Stimulated activated memory B cell treated with anti-CD40 and anti-IgM and Interleukin-4, amounts not matched to agents 10 μg/mL and 1 μg/mL and 100 μg/mL, for 72 hours (primary cell): ENCODE measurements around the gene BFSP2.
A peak's percentile ranks its signal among the peaks of the same experiment; 100 is the strongest.

Source experiments
- ATAC-seq: fragments of 150-1000 bp; cut with Tn5 transposase; 2 replicates; pipeline ENCODE4 v1.10.0; 2021
- H3K27ac Mint-ChIP-seq: one replicate; pipeline ENCODE4 v1.8.0; 2022; ENCODE audit warnings: mild to moderate bottlenecking, mixed read lengths
- H3K27me3 Mint-ChIP-seq: one replicate; pipeline ENCODE4 v1.8.0; 2022; ENCODE audit warnings: mixed read lengths
- H3K36me3 Mint-ChIP-seq: one replicate; pipeline ENCODE4 v1.8.0; 2022; ENCODE audit warnings: mixed read lengths
- H3K4me1 Mint-ChIP-seq: one replicate; pipeline ENCODE4 v1.8.0; 2022; ENCODE audit warnings: mixed read lengths
- H3K4me3 Mint-ChIP-seq: one replicate; pipeline ENCODE4 v1.8.0; 2022; ENCODE audit warnings: mild to moderate bottlenecking, moderate library complexity, mixed read lengths
- H3K9me3 Mint-ChIP-seq: one replicate; pipeline ENCODE4 v1.8.0; 2022; ENCODE audit warnings: mixed read lengths

BFSP2 gene

GRCh38 chr3:133452641-133453319, 52.9 kb downstream of the BFSP2 start:
- ATAC-seq = no peak
- Mint-ChIP-seq H3K9me3 (no peaks in the 10 kb centered on the region), H3K27ac (peak overlapping the region; percentile 2), H3K27me3 (no peaks in the 10 kb centered on the region), H3K36me3 (no peaks in the 10 kb centered on the region), H3K4me1 (peaks cover 29% of the 10 kb centered on the region), H3K4me3 (no peak overlapping the region)

GRCh38 chr3:133453383-133453782, 53.5 kb downstream of the BFSP2 start:
- Mint-ChIP-seq H3K4me3 (no peak overlapping the region), H3K27me3 (no peaks in the 10 kb centered on the region), H3K27ac (no peak overlapping the region), H3K36me3 (no peaks in the 10 kb centered on the region), H3K4me1 (peaks cover 23% of the 10 kb centered on the region), H3K9me3 (no peaks in the 10 kb centered on the region)
- no peak for ATAC-seq

- no peak overlapping the region for H3K27ac Mint-ChIP-seq
- H3K4me1 Mint-ChIP-seq = peaks cover 4% of the 10 kb centered on the region
- H3K36me3 Mint-ChIP-seq = no peaks in the 10 kb centered on the region
- H3K9me3 Mint-ChIP-seq = no peaks in the 10 kb centered on the region
- no peak overlapping the region for H3K4me3 Mint-ChIP-seq
- no peak for ATAC-seq
- no peaks in the 10 kb centered on the region for H3K27me3 Mint-ChIP-seq
Measured at GRCh38 chr3:133455281-133455680, 55.4 kb downstream of the BFSP2 start.

- Mint-ChIP-seq H3K4me3 (no peak overlapping the region), H3K9me3 (no peaks in the 10 kb centered on the region), H3K36me3 (no peaks in the 10 kb centered on the region), H3K27me3 (no peaks in the 10 kb centered on the region), H3K27ac (no peak overlapping the region), H3K4me1 (no peaks in the 10 kb centered on the region)
- ATAC-seq = no peak
Measured at GRCh38 chr3:133455960-133456359, 56.1 kb downstream of the BFSP2 start.

GRCh38 chr3:133457025-133457424, 57.2 kb downstream of the BFSP2 start:
- no peaks in the 10 kb centered on the region for H3K27me3 Mint-ChIP-seq
- H3K36me3 Mint-ChIP-seq = no peaks in the 10 kb centered on the region
- H3K27ac Mint-ChIP-seq = no peak overlapping the region
- no peak overlapping the region for H3K4me3 Mint-ChIP-seq
- ATAC-seq = no peak
- H3K4me1 Mint-ChIP-seq = no peaks in the 10 kb centered on the region
- H3K9me3 Mint-ChIP-seq = no peaks in the 10 kb centered on the region

- Mint-ChIP-seq H3K4me1 (peaks cover under 1% of the 10 kb centered on the region), H3K4me3 (no peak overlapping the region), H3K9me3 (no peaks in the 10 kb centered on the region), H3K27me3 (no peaks in the 10 kb centered on the region), H3K27ac (no peak overlapping the region), H3K36me3 (no peaks in the 10 kb centered on the region)
- no peak for ATAC-seq
Measured at GRCh38 chr3:133457465-133458067, 57.7 kb downstream of the BFSP2 start.

- H3K27ac Mint-ChIP-seq = no peak overlapping the region
- no peak for ATAC-seq
- H3K4me3 Mint-ChIP-seq = no peak overlapping the region
- H3K36me3 Mint-ChIP-seq = no peaks in the 10 kb centered on the region
- H3K4me1 Mint-ChIP-seq = peaks cover 17% of the 10 kb centered on the region
- no peaks in the 10 kb centered on the region for H3K9me3 Mint-ChIP-seq
- H3K27me3 Mint-ChIP-seq = no peaks in the 10 kb centered on the region
Measured at GRCh38 chr3:133459400-133459799, 59.5 kb downstream of the BFSP2 start.

- H3K9me3 Mint-ChIP-seq = no peaks in the 10 kb centered on the region
- no peaks in the 10 kb centered on the region for H3K27me3 Mint-ChIP-seq
- H3K4me3 Mint-ChIP-seq = no peak overlapping the region
- ATAC-seq = no peak
- peaks cover 17% of the 10 kb centered on the region for H3K4me1 Mint-ChIP-seq
- H3K36me3 Mint-ChIP-seq = no peaks in the 10 kb centered on the region
- no peak overlapping the region for H3K27ac Mint-ChIP-seq
Measured at GRCh38 chr3:133460809-133461208, 61.0 kb downstream of the BFSP2 start.

GRCh38 chr3:133461291-133461690, 61.4 kb downstream of the BFSP2 start:
- no peak overlapping the region for H3K4me3 Mint-ChIP-seq
- peaks cover 17% of the 10 kb centered on the region for H3K4me1 Mint-ChIP-seq
- ATAC-seq = no peak
- no peaks in the 10 kb centered on the region for H3K36me3 Mint-ChIP-seq
- H3K9me3 Mint-ChIP-seq = no peaks in the 10 kb centered on the region
- no peaks in the 10 kb centered on the region for H3K27me3 Mint-ChIP-seq
- no peak overlapping the region for H3K27ac Mint-ChIP-seq

GRCh38 chr3:133463347-133463860, 63.5 kb downstream of the BFSP2 start:
- Mint-ChIP-seq H3K9me3 (no peaks in the 10 kb centered on the region), H3K36me3 (no peaks in the 10 kb centered on the region), H3K4me3 (no peak overlapping the region), H3K27me3 (no peaks in the 10 kb centered on the region), H3K27ac (peak overlapping the region; percentile 21), H3K4me1 (peaks cover 38% of the 10 kb centered on the region)
- no peak for ATAC-seq

- no peak for ATAC-seq
- Mint-ChIP-seq H3K27me3 (no peaks in the 10 kb centered on the region), H3K27ac (no peak overlapping the region), H3K4me1 (peaks cover 48% of the 10 kb centered on the region), H3K9me3 (no peaks in the 10 kb centered on the region), H3K36me3 (no peaks in the 10 kb centered on the region), H3K4me3 (no peak overlapping the region)
Measured at GRCh38 chr3:133464573-133464972, 64.7 kb downstream of the BFSP2 start.

- ATAC-seq = peak; percentile 66
- H3K27me3 Mint-ChIP-seq = no peaks in the 10 kb centered on the region
- no peaks in the 10 kb centered on the region for H3K36me3 Mint-ChIP-seq
- no peak overlapping the region for H3K4me3 Mint-ChIP-seq
- no peaks in the 10 kb centered on the region for H3K9me3 Mint-ChIP-seq
- H3K27ac Mint-ChIP-seq = peak overlapping the region; percentile 52
- peaks cover 68% of the 10 kb centered on the region for H3K4me1 Mint-ChIP-seq
Measured at GRCh38 chr3:133466531-133467386, 66.9 kb downstream of the BFSP2 start.

GRCh38 chr3:133467780-133468179, 67.9 kb downstream of the BFSP2 start:
- Mint-ChIP-seq H3K9me3 (no peaks in the 10 kb centered on the region), H3K27ac (no peak overlapping the region), H3K4me1 (peaks cover 65% of the 10 kb centered on the region), H3K4me3 (no peak overlapping the region), H3K36me3 (no peaks in the 10 kb centered on the region), H3K27me3 (no peaks in the 10 kb centered on the region)
- no peak for ATAC-seq

GRCh38 chr3:133468251-133468721, 68.4 kb downstream of the BFSP2 start:
- H3K27ac Mint-ChIP-seq = no peak overlapping the region
- no peaks in the 10 kb centered on the region for H3K36me3 Mint-ChIP-seq
- no peak for ATAC-seq
- no peak overlapping the region for H3K4me3 Mint-ChIP-seq
- peaks cover 60% of the 10 kb centered on the region for H3K4me1 Mint-ChIP-seq
- no peaks in the 10 kb centered on the region for H3K9me3 Mint-ChIP-seq
- H3K27me3 Mint-ChIP-seq = no peaks in the 10 kb centered on the region

- Mint-ChIP-seq H3K27me3 (no peaks in the 10 kb centered on the region), H3K36me3 (no peaks in the 10 kb centered on the region), H3K4me1 (peaks cover 56% of the 10 kb centered on the region), H3K27ac (peak overlapping the region; percentile 44), H3K9me3 (no peaks in the 10 kb centered on the region), H3K4me3 (no peak overlapping the region)
- ATAC-seq = peak; percentile 77
Measured at GRCh38 chr3:133469140-133469731, 69.4 kb downstream of the BFSP2 start.
